Esophagus muscularis mucosa (tissue), 4 donors: ENCODE data around the gene ACOXL. TPM values are rescaled to one million over a fixed set of nuclear protein-coding genes. Genes with fewer than 3 reads are reported as not detected.
A peak's percentile ranks its signal among the peaks of the same experiment; 100 is the strongest.

ENCODE experiments used
- DNase-seq: peaks from one replicate; pipeline ENCODE4 v3.0.0-alpha.2; 2017; ENCODE audit errors: extremely low spot score
- H3K27ac ChIP-seq, 4 donors: fragments of 200-600 bp; sonication (generic); replicated peaks in 1 of 4; 1 replicate in 3 of 4; 2 replicates in 1 of 4; pipeline ENCODE4 v1.5.1; 2016 to 2019; ENCODE audit warnings: mild to moderate bottlenecking in 1 of 4
- H3K27me3 ChIP-seq, 4 donors: fragments of 200-600 bp; sonication (generic); one replicate each; pipeline versions ENCODE4 v1.5.1 to v1.6.0; 2016 to 2019
- H3K36me3 ChIP-seq, 4 donors: fragments of 200-600 bp; sonication (generic); one replicate each; pipeline ENCODE4 v1.5.1; 2016 to 2019
- H3K4me1 ChIP-seq, 4 donors: fragments of 200-600 bp; sonication (generic); one replicate each; pipeline ENCODE4 v1.5.1; 2016 to 2019
- H3K4me3 ChIP-seq, 4 donors: fragments of 200-600 bp; sonication (generic); 1 replicate in 2 of 4; 2 replicates in 2 of 4; pipeline ENCODE4 v1.5.1; 2016 to 2019; ENCODE audit warnings: mild to moderate bottlenecking in 4 of 4, moderate library complexity in 1 of 4
- H3K9me3 ChIP-seq, 4 donors: fragments of 200-600 bp; sonication (generic); 1 replicate in 3 of 4; 2 replicates in 1 of 4; pipeline ENCODE4 v1.5.1; 2016 to 2019
- EP300 ChIP-seq: sonication (generic); formaldehyde crosslinking; IDR thresholded peaks from one replicate; pipeline ENCODE4 v1.6.1; 2017; ENCODE audit warnings: antibody characterized with exemption
- POLR2A ChIP-seq: fragments of 450-650 bp; IDR thresholded peaks from one replicate; pipeline ENCODE4 v1.6.1; 2017; ENCODE audit warnings: antibody characterized with exemption, moderate library complexity, mild to moderate bottlenecking, low read depth
- POLR2AphosphoS5 ChIP-seq, 2 donors: sonication (generic); formaldehyde crosslinking; IDR thresholded peaks; one replicate each; pipeline ENCODE4 v1.6.1; 2017; ENCODE audit warnings: antibody characterized with exemption in 2 of 2
- WGBS: methylation state at CpG from one replicate; pipeline ENCODE4 v1.1.5; 2018; 5-methylcytosine and 5-hydroxymethylcytosine counted together
- intact Hi-C: fragments of 100-400 bp; cut with DNase I; formaldehyde crosslinking; loops from one replicate; pipeline ENCODE4 v1.15.1; 2023
- total RNA-seq, 4 donors: library from RNA; depleted of rRNA; stranded (reverse); fragments of >200 nt; gene quantifications; one replicate each; pipeline versions ENCODE4 v1.1.0 to v1.2.1, GENCODE V29; 2016
- TF ChIP-seq, protein P1 (sequence below), 3 experiments: fragments of 200-600 bp in 2 of 3; fragments of 450-650 bp in 1 of 3; sonication (generic) in 2 of 3; IDR thresholded peaks; one replicate each; pipeline ENCODE4 v1.5.1; 2017 to 2019; ENCODE audit warnings: antibody characterized with exemption in 3 of 3, mild to moderate bottlenecking in 2 of 3, moderate library complexity in 1 of 3

Gene ACOXL
- total RNA-seq, 4 donors from 2014 or later: not detected

DNA sequence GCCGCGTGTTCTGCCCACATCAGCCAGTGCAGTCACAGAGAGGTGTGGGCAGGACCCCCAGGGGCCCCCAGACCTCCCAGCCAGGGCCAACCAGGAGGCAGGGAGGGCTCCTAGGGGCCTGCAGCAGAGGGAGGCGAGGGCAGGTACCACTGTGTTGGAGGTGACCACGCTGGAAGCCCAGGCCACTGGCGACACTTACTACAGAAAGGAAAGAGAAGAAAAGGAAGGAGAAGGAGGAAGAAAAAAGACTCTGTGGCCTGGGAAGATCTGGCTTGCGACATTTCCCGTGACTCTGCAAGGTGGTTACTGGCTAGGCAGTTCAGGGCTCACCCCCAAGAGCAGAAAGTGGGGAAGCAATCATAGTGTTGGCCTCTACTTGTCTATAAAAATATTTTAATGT, 290.3 kb downstream of the ACOXL start:
- H3K4me3 ChIP-seq: no peak overlapping the region
- no peak for TF ChIP-seq POLR2A
- TF ChIP-seq, protein P1, sequence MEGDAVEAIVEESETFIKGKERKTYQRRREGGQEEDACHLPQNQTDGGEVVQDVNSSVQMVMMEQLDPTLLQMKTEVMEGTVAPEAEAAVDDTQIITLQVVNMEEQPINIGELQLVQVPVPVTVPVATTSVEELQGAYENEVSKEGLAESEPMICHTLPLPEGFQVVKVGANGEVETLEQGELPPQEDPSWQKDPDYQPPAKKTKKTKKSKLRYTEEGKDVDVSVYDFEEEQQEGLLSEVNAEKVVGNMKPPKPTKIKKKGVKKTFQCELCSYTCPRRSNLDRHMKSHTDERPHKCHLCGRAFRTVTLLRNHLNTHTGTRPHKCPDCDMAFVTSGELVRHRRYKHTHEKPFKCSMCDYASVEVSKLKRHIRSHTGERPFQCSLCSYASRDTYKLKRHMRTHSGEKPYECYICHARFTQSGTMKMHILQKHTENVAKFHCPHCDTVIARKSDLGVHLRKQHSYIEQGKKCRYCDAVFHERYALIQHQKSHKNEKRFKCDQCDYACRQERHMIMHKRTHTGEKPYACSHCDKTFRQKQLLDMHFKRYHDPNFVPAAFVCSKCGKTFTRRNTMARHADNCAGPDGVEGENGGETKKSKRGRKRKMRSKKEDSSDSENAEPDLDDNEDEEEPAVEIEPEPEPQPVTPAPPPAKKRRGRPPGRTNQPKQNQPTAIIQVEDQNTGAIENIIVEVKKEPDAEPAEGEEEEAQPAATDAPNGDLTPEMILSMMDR (IDR thresholded peaks at IDR 0.05): no peak
- no peak for TF ChIP-seq POLR2AphosphoS5 (IDR thresholded peaks at IDR 0.05)
- no peak for TF ChIP-seq EP300
- no peaks in the 10 kb centered on the region for H3K27me3 ChIP-seq
- no peaks in the 10 kb centered on the region for H3K9me3 ChIP-seq
- intact Hi-C loops: no loop called here
- no peaks in the 10 kb centered on the region for H3K36me3 ChIP-seq
- WGBS: 82% methylated on average over 7 of the region's 7 CpGs
- DNase-seq: no peak
- H3K27ac ChIP-seq: no peak overlapping the region
- H3K4me1 ChIP-seq: no peaks in the 10 kb centered on the region

- no peaks in the 10 kb centered on the region for H3K36me3 ChIP-seq
- H3K27ac ChIP-seq: no peak overlapping the region
- H3K27me3 ChIP-seq: no peaks in the 10 kb centered on the region
- H3K4me1 ChIP-seq: no peaks in the 10 kb centered on the region
- intact Hi-C loops: no loop called here
- DNase-seq: no peak
- 93% methylated on average over 4 of the region's 4 CpGs for WGBS
- H3K4me3 ChIP-seq: no peak overlapping the region
- TF ChIP-seq POLR2A (no peak), EP300 (no peak), POLR2AphosphoS5 (IDR thresholded peaks at IDR 0.05) (no peak)
- TF ChIP-seq, protein P1 (IDR thresholded peaks at IDR 0.05): no peak
- H3K9me3 ChIP-seq: peaks cover 0 to 5% (median 0%) of the 10 kb centered on the region in 4 donors
These were observed 292.1 kb downstream of the ACOXL start for GRCh38 chr2:111024496-111024895.

DNA sequence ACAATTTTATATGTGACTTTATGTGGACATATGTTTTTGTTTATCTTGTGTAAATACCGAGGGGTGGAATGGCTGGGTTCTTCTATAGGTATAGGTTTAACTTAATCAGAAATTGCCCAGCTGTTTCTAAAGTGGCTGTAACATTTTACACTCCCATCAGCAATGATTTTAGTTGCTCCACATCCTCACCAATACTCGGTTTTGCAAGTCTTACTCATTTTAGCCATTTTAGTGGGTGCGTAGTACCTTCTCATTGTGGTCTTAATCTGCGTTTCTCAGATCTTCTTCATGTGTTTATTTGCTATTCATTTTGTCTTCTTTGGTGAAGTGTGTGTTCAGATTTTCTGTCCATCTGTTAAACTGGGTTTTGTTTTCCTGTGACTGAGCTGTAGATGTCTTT, 292.9 kb downstream of the ACOXL start:
- Histone ChIP-seq H3K27me3 (no peaks in the 10 kb centered on the region), H3K27ac (no peak overlapping the region), H3K36me3 (no peaks in the 10 kb centered on the region), H3K4me1 (no peaks in the 10 kb centered on the region), H3K4me3 (no peak overlapping the region), H3K9me3 (peaks cover 0 to 5% (median 0%) of the 10 kb centered on the region in 4 donors)
- no peak for DNase-seq
- intact Hi-C loops: no loop called here
- 74% methylated on average over 4 of the region's 4 CpGs for WGBS
- no peak for TF ChIP-seq POLR2AphosphoS5 (IDR thresholded peaks at IDR 0.05)
- TF ChIP-seq, protein P1 (IDR thresholded peaks at IDR 0.05): no peak
- no peak for TF ChIP-seq EP300
- no peak for TF ChIP-seq POLR2A

- no peak overlapping the region for H3K27ac ChIP-seq
- no peaks in the 10 kb centered on the region for H3K27me3 ChIP-seq
- H3K4me1 ChIP-seq: no peaks in the 10 kb centered on the region
- no peak for TF ChIP-seq EP300
- TF ChIP-seq, protein P1 (IDR thresholded peaks at IDR 0.05): no peak
- TF ChIP-seq POLR2A: no peak
- TF ChIP-seq POLR2AphosphoS5 (IDR thresholded peaks at IDR 0.05): no peak
- no peak overlapping the region for H3K4me3 ChIP-seq
- DNase-seq: peak; percentile 34
- H3K36me3 ChIP-seq: no peaks in the 10 kb centered on the region
- peaks cover 0 to 5% (median 0%) of the 10 kb centered on the region in 4 donors for H3K9me3 ChIP-seq
- intact Hi-C loops: no loop called here
These were observed 296.3 kb downstream of the ACOXL start for GRCh38 chr2:111028720-111029119.
